Measurements from ENCODE around the gene WDFY2. TPM values are rescaled to one million over a fixed set of nuclear protein-coding genes. Genes with fewer than 3 reads are reported as not detected.

Gene WDFY2
- total and polyA plus RNA-seq, 2 experiments from 2014 or later, result 6.9 to 14.2 TPM

DNA sequence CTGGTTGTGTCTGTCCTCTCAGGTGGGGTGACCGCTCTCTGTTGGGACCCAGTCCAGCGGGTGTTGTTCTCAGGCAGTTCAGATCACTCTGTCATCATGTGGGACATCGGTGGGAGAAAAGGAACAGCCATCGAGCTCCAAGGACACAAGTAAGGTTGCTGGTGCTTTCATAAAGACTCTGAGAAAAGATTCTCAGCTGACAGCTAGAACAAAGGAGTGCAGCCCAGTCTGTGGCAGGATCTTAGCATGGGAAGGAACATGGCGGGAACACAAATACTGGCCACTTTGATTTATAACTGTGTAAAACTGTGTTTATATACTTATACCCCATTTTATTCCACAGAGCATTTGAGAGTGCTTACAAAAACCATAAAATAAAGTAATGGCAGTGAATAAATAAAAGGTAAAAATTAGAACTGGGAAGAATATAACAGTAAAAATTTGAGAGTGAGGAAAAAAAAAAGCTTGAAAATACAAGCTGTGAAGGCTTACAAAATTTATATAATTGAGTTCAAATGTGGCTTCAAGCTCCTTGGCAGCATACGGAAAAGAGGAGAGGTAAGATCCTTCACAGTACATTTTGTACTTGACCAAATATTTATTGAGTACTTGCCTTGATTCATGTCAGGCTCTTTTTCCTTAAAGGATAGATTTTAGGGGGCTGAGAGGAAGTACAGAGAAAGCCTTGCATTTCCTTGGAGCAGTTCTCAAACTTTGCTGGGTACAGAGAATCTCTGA lies 154.9 kb downstream of the WDFY2 start:
- peaks cover 32% of the 10 kb centered on the region for H3K4me1 ChIP-seq (ENCODE audit: insufficient read depth)
- peaks cover 29% of the 10 kb centered on the region; the same call in 1 of the 2 replicates for H3F3A ChIP-seq (ENCODE audit: insufficient read depth)
- TF ChIP-seq EZH2 (IDR thresholded peaks at IDR 0.05; ENCODE audit: insufficient read depth, poor library complexity, severe bottlenecking) (no peak), EZH2phosphoT487 (IDR thresholded peaks at IDR 0.05; ENCODE audit: insufficient read depth, low read depth) (no peak)
- DNase-seq, result no peak
- H3K36me3 ChIP-seq (ENCODE audit: low read depth), result peaks cover 9% of the 10 kb centered on the region; the same call in 1 of the 2 replicates
- H3K27me3 ChIP-seq (replicated peaks; ENCODE audit: insufficient read depth), result no peaks in the 10 kb centered on the region
- peaks cover 41% of the 10 kb centered on the region for H3K79me2 ChIP-seq (ENCODE audit: insufficient read depth)
- H3K9me2 ChIP-seq (ENCODE audit: insufficient read depth), result no peaks in the 10 kb centered on the region
- H4K20me1 ChIP-seq (ENCODE audit: insufficient read depth), result no peaks in the 10 kb centered on the region
- H2AFZ ChIP-seq, result no peak overlapping the region
- 54 to 61% methylated on average over 6 of the region's 6 CpGs for WGBS, 2 experiments (ENCODE audit: low coverage in 1 of 2, low lambda C conversion rate in 2 of 2, missing lambda C conversion rate in 2 of 2)
- no peaks in the 10 kb centered on the region for H3K9me3 ChIP-seq (ENCODE audit: low read depth)
- 0 out of 2 replicates have a peak overlapping the region, but pooled peaks have one; percentile 8 for H3K9ac ChIP-seq
- in situ Hi-C loops (cut with MboI), result loop anchor here (10.0 kb wide), 1 partner anchor 294 kb away; no protein-coding TSS in a partner anchor
- H3K4me2 ChIP-seq (ENCODE audit: unreplicated experiment), result no peak overlapping the region
- H3K27ac ChIP-seq, result peak overlapping the region; percentile 39
- no peak overlapping the region for H3K4me3 ChIP-seq

- H3K79me2 ChIP-seq (ENCODE audit: insufficient read depth), result peaks cover 50% of the 10 kb centered on the region
- no peak overlapping the region for H2AFZ ChIP-seq
- H3K9ac ChIP-seq, result no peak overlapping the region
- no peak overlapping the region for H3K4me3 ChIP-seq
- H3K4me2 ChIP-seq (ENCODE audit: unreplicated experiment), result no peak overlapping the region
- in situ Hi-C loops (cut with MboI), result no loop called here
- peak; percentile 84 for DNase-seq
- no peak for TF ChIP-seq EZH2phosphoT487 (IDR thresholded peaks at IDR 0.05; ENCODE audit: insufficient read depth, low read depth)
- no peak for TF ChIP-seq EZH2 (IDR thresholded peaks at IDR 0.05; ENCODE audit: insufficient read depth, poor library complexity, severe bottlenecking)
- 34 to 35% methylated on average over 5 of the region's 5 CpGs for WGBS, 2 experiments (ENCODE audit: low coverage in 1 of 2, low lambda C conversion rate in 2 of 2, missing lambda C conversion rate in 2 of 2)
- peaks cover 20% of the 10 kb centered on the region; the same call in 1 of the 2 replicates for H3F3A ChIP-seq (ENCODE audit: insufficient read depth)
- H3K27ac ChIP-seq, result peak overlapping the region; percentile 39
- H3K27me3 ChIP-seq (replicated peaks; ENCODE audit: insufficient read depth), result no peaks in the 10 kb centered on the region
- no peaks in the 10 kb centered on the region for H4K20me1 ChIP-seq (ENCODE audit: insufficient read depth)
- no peaks in the 10 kb centered on the region for H3K9me2 ChIP-seq (ENCODE audit: insufficient read depth)
- H3K4me1 ChIP-seq (ENCODE audit: insufficient read depth), result peaks cover 19% of the 10 kb centered on the region
- H3K36me3 ChIP-seq (ENCODE audit: low read depth), result peaks cover 12% of the 10 kb centered on the region
- H3K9me3 ChIP-seq (ENCODE audit: low read depth), result no peaks in the 10 kb centered on the region
Measured at GRCh38 chr13:51740698-51741097, 156.4 kb downstream of the WDFY2 start.

DNA sequence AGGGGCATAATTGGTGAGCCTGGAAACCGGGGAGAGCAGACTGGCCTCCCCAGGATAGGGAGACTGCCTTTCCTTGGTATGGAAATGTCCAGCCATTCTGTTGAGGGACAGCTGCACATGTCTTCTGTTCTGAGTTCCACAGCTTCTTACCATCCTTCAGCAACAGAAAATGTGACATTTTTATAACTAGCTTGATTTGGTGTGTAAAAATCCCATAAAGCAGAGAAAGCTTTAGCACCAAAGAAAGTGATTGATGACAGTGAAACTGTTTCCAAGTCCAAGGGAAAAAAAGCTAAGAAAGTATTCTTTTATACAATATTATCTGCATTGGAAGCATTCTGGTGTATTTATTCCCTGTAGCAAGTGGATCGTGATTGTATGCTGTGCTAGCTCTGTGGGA lies 157.8 kb downstream of the WDFY2 start:
- Histone ChIP-seq H3K9me2 (ENCODE audit: insufficient read depth) (no peaks in the 10 kb centered on the region), H3K4me2 (ENCODE audit: unreplicated experiment) (no peak overlapping the region), H3K4me3 (no peak overlapping the region), H4K20me1 (ENCODE audit: insufficient read depth) (no peaks in the 10 kb centered on the region), H3K79me2 (ENCODE audit: insufficient read depth) (peaks cover 47% of the 10 kb centered on the region), H2AFZ (no peak overlapping the region), H3K9ac (no peak overlapping the region), H3K4me1 (ENCODE audit: insufficient read depth) (peaks cover 19% of the 10 kb centered on the region), H3K27me3 (replicated peaks; ENCODE audit: insufficient read depth) (no peaks in the 10 kb centered on the region), H3F3A (ENCODE audit: insufficient read depth) (peaks cover 20% of the 10 kb centered on the region; the same call in 1 of the 2 replicates), H3K9me3 (ENCODE audit: low read depth) (no peaks in the 10 kb centered on the region), H3K36me3 (ENCODE audit: low read depth) (peaks cover 14% of the 10 kb centered on the region), H3K27ac (no peak overlapping the region)
- DNase-seq, result no peak
- in situ Hi-C loops (cut with MboI), result no loop called here
- TF ChIP-seq EZH2phosphoT487 (IDR thresholded peaks at IDR 0.05; ENCODE audit: insufficient read depth, low read depth) (no peak), EZH2 (IDR thresholded peaks at IDR 0.05; ENCODE audit: insufficient read depth, poor library complexity, severe bottlenecking) (no peak)
- 97 to 99% methylated on average over 2 of the region's 2 CpGs for WGBS, 2 experiments (ENCODE audit: low coverage in 1 of 2, low lambda C conversion rate in 2 of 2, missing lambda C conversion rate in 2 of 2)

- Histone ChIP-seq H3K9ac (no peak overlapping the region), H3K4me1 (ENCODE audit: insufficient read depth) (peaks cover 19% of the 10 kb centered on the region), H3K9me2 (ENCODE audit: insufficient read depth) (no peaks in the 10 kb centered on the region), H3K27ac (no peak overlapping the region), H3K27me3 (replicated peaks; ENCODE audit: insufficient read depth) (no peaks in the 10 kb centered on the region), H4K20me1 (ENCODE audit: insufficient read depth) (no peaks in the 10 kb centered on the region), H3K36me3 (ENCODE audit: low read depth) (peaks cover 20% of the 10 kb centered on the region), H3K4me3 (no peak overlapping the region), H3K79me2 (ENCODE audit: insufficient read depth) (peaks cover 44% of the 10 kb centered on the region), H2AFZ (no peak overlapping the region), H3K9me3 (ENCODE audit: low read depth) (no peaks in the 10 kb centered on the region), H3F3A (ENCODE audit: insufficient read depth) (peaks cover 20% of the 10 kb centered on the region; the same call in 1 of the 2 replicates), H3K4me2 (ENCODE audit: unreplicated experiment) (no peak overlapping the region)
- WGBS, 2 experiments (ENCODE audit: low coverage in 1 of 2, low lambda C conversion rate in 2 of 2, missing lambda C conversion rate in 2 of 2), result 98 to 100% methylated on average over 2 of the region's 2 CpGs
- no peak for DNase-seq
- in situ Hi-C loops (cut with MboI), result no loop called here
- TF ChIP-seq EZH2 (IDR thresholded peaks at IDR 0.05; ENCODE audit: insufficient read depth, poor library complexity, severe bottlenecking) (no peak), EZH2phosphoT487 (IDR thresholded peaks at IDR 0.05; ENCODE audit: insufficient read depth, low read depth) (no peak)
Measured at GRCh38 chr13:51742611-51743010, 158.3 kb downstream of the WDFY2 start.

All from GM23248 (cell line).